HG03139 (cell line): Measurements from ENCODE around the gene HYDIN.
"Not testable (repeated sequence)": the region's sequence is repeated elsewhere in the genome, so short reads cannot be mapped to it uniquely, and the experiment has no call there.

ENCODE experiments used
- ATAC-seq: cut with Tn5 transposase; IDR thresholded peaks from one replicate; pipeline ENCODE4 v1.9.1; 2021; ENCODE audit not compliant: unreplicated experiment

Gene HYDIN

GRCh38 chr16:71143246-71143645 lies 87.3 kb downstream of the HYDIN start:
- not testable (repeated sequence) for ATAC-seq

- not testable (repeated sequence) for ATAC-seq
Measured at GRCh38 chr16:71110565-71110964, 120.0 kb downstream of the HYDIN start.

DNA sequence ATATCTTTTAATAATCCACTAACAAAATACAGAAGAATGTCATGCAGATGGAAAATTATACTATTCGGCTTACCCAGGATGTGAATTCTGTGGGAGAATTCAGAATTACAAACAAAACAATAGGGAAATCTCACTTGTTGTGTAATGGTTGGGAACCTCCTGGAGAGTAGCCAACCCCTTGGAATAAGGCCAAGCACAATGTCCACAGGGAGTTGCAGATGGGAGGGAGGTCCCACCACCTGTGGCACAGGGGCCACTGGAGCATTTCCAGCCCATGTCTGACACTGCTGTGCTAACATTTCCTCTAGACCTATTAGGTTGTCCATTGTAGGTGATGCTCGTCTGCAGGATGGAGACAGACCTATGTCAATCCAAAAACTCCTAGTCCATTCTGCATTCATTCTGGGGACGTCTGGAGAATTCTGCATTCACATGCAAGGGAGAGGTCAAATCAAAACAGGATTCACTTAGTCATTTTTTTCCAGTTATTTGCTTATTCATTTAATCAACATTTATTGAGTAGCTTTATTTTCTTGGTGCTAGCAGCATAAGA lies 120.8 kb downstream of the HYDIN start:
- not testable (repeated sequence) for ATAC-seq

- ATAC-seq = not testable (repeated sequence)
Measured at GRCh38 chr16:71105881-71106280, 124.6 kb downstream of the HYDIN start.

DNA sequence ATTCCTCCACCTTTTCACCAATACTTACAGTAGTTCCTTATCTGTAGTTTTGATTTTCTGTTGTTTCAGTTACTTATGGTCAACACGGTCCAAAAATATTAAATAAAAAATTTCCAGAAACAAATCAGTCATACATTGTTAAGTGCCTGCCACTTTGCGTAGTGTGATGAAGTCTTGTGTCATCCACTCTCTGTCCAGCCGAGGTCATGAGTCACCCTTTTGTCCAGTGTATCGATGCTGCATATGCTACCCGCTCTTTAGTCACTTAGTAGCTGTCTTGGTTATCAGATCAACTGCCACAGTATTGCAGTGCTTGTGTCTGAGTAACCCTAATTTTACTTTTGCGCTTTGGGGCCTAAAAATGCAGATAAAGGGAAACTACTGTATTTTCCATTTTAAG lies 146.9 kb downstream of the HYDIN start:
- ATAC-seq = not testable (repeated sequence)

DNA sequence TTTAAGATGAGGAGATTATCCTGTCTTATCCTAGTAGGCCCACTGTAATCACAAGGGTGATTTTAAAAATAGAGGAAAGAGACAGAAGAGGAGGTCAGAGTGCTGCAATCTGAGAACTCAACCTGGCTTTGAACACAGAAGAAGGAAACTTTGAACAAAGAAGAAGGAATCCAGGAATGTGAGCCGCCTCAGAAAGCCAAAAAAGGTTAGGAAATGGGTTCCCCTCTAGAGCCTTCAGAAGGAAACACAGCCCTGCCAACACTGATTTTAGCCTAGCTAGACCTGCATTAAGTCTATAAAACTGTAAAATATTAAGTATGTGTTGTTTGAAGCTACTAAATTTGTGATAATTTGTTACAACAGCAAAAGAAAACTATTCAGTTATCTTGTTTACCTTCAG lies 149.7 kb downstream of the HYDIN start:
- ATAC-seq = not testable (repeated sequence)

DNA sequence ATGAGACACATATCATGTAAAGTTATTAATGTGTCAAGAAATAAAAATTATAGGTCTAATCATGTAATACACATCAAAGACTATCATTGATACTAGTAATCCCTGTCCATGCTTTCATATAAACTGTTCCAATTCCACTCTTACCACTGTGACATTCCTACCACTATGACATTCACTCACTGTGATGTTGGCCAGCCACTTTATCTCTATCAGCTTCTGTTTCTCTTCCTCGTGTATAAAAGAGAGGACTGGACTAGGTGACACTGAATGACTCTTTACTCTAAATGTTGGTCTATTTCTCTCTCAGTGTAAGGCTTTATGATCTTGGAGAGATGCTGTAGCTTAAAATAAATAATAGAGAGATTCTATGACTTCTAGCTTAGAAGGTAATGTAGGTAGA lies 150.3 kb downstream of the HYDIN start:
- ATAC-seq = not testable (repeated sequence)

GRCh38 chr16:71070651-71071050 lies 159.9 kb downstream of the HYDIN start:
- ATAC-seq = not testable (repeated sequence)

DNA sequence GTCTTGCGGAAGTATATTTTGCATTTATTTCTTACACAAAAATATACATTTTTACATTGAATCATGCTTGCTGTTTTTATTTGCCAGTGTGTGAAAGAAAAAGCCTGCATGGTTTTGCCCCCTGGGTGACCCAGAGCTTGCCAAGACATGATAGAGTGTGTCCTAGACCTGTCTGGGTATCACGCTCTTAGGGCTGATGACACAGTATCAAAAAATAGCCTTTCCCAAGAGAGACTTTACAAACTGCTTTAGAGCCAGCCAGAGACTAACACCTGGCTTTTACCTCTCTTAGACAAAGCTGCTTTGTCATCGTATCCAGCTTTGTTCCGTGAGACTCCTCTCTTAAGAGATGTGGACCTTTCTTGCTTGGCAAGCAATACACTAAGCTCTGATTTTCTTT lies 160.7 kb downstream of the HYDIN start:
- ATAC-seq = not testable (repeated sequence)

DNA sequence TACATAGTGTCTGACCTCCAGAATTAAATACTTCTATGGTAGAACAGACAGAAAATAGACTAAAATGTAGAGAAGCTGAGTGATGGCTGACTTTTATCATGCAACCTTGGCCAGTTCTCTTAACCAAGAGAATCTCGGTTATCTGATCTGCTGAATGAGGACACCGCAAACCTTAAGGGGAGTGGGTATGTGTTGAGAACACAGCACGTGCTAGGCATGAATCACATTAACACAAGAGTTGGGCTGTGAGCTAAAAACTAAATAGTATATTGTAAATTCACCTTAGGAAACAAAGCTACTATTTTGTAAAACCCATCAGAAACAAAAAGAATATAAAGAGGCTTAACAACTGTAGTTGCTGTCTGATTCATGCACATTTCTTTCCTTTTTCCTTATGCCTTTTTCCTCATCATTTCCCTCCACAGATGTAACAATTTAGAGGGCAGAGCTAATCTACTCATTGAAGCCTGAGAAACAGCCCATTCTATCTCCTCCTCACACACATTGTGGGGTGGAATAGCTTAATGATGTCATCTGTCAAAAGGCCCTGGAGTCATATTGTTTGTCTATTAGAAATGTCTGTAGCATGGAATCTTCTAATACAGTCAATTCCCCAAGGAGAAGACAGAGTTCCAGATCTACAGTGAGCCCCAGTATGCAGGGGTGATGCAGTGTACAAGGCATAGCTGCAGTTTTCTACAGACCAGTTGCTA lies 176.5 kb downstream of the HYDIN start:
- not testable (repeated sequence) for ATAC-seq

- ATAC-seq = not testable (repeated sequence)
Measured at GRCh38 chr16:71050307-71050706, 180.2 kb downstream of the HYDIN start.

GRCh38 chr16:71039368-71040111 lies 191.0 kb downstream of the HYDIN start:
- ATAC-seq = not testable (repeated sequence)

GRCh38 chr16:71038421-71038820 lies 192.1 kb downstream of the HYDIN start:
- ATAC-seq = not testable (repeated sequence)

DNA sequence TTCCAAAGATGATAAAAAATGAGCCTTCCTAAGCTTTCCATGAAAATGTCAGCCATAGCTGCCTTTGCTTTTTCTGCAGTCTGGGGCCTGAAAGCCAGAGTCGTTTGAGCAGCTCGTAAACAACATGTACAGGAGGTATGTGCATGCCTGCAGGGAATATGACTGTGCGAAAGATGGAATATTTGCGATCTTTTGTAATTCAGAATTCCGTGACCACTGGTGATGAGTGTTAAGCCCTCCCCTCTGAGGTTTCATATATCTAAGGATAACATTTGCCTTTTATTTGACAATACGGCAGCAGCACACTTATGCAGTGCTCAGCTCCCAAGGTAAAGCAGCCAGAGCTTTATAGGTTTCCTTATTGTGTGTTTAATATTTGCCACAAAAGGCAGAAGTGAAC lies 192.5 kb downstream of the HYDIN start:
- ATAC-seq = not testable (repeated sequence)

DNA sequence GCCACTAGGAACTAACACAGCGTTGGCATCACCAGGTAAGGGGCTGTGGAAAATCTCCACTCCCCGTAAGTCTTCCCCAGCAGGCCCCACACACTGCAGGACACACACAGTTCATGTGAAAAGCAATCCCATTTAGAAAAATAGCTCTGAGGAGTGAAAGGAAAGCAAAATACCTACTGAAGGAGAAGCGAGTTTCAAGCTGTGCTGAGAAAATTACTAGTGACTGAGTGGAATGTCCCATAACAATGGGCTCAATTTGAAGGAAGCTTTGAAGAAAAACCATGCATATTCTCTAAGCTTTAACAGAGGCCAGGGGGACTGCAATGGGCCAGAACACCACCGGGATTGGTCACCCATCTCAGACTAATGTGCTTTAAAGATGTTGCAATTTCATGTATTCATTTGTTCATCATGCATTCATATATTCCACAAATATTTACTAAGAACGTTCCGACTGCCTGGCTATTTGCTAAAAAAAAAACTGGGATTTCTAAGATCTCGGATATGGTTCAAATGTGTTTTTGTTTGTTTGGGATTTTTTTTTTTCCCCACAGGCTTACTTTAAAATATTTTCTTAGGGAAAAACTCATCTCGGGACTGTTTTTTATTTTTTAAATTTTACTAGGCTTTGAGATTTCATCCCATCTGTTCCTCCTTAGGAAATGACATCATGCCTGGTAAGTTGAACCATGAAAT lies 202.3 kb downstream of the HYDIN start:
- not testable (repeated sequence) for ATAC-seq

DNA sequence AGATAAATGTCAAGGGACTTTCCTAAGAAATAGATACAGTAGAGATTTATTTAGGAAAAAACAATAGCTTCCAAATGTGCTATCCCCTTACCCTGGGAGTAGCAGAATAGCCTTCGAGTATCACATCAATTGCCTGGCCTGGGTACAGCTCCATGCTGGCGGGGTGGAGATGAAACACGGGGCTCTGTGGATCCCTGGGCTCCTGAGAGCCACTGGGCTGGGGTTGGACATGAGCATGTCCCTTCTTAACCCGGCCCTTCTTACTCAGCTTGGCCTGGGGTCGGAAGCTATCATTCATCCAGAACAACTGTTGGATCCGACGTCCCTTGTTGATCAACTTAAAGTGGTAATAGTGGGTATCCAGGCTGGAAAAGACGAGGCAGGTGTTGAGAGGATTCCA lies 203.0 kb downstream of the HYDIN start:
- ATAC-seq = not testable (repeated sequence)

- not testable (repeated sequence) for ATAC-seq
Measured at GRCh38 chr16:71023851-71024439, 206.6 kb downstream of the HYDIN start.

GRCh38 chr16:71021961-71022537 lies 208.5 kb downstream of the HYDIN start:
- ATAC-seq = not testable (repeated sequence)

DNA sequence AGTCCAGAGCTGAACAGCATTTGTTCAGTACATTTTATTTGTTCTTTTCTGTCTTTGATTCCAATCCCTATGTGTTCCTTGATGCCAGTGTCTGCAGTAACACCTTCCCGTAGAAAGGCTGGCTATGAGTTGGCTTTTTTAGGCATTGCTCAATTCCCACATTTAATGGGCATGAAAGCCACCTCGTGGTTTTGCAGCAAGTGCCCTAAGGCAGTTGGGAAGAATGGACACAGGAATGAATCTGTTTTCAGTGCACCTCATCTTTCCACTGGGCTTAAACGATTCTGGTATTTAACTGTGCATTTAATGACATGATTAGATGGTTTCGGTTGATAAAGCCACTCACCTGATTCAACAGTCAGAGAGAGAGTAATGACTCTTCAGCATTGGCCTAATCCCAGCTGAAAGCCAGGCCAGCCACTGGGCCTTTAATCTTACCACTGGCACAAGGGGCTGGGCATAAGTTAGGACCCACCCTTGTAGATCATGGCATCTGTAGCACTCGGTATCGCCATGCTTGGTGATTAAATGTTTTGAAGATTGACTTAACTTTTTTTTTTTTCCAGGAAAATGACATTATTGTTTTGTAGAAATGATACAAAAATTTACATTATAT lies 211.3 kb downstream of the HYDIN start:
- not testable (repeated sequence) for ATAC-seq

DNA sequence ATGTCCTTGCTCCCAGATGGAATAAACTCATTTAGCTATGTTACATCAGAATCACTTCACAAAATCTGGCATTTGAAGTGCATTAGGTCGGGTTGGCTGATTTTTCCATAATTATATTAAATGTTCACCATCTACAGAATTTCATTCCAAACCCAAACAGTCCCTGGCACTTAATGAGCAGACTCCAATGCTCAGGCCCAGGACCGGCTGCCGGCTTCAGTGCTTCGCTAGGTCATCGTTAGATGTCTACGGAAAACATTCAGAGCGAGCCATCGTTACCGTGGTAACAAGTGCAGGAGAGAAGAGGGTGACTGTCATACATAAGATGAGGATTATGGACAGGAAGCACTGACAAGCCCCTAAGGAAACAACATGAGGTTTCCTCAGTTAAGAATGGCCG lies 215.1 kb downstream of the HYDIN start:
- ATAC-seq = not testable (repeated sequence)
